Epithelial cell of proximal tubule (primary cell): Measurements from ENCODE around the gene CATSPERE. TPM values are rescaled to one million over a fixed set of nuclear protein-coding genes. Genes with fewer than 3 reads are reported as not detected.
"Not testable (repeated sequence)": the region's sequence is repeated elsewhere in the genome, so short reads cannot be mapped to it uniquely, and the experiment has no call there.

Experiments
- DNase-seq: peaks from one replicate; pipeline ENCODE4 v3.0.0-alpha.2; 2011; ENCODE audit warnings: low read depth
- H3K4me3 ChIP-seq: 2 replicates; pipeline ENCODE4 v1.5.1; 2011; ENCODE audit warnings: low read depth, mild to moderate bottlenecking, low read length
- CTCF ChIP-seq: conservative IDR thresholded peaks from 2 replicates; pipeline ENCODE4 v1.5.1; 2012; ENCODE audit warnings: low read depth, mild to moderate bottlenecking, low read length
- total RNA-seq: library from RNA; depleted of rRNA; stranded (reverse); fragments of >200 nt; gene quantifications from 2 replicates; pipeline ENCODE4 v1.2.3, GENCODE V29; 2015

Gene CATSPERE
- total RNA-seq, 1 donor from 2014 or later = under 0.01 TPM

GRCh38 chr1:244456586-244456985, 4.5 kb upstream of the CATSPERE start:
- no peak for TF ChIP-seq CTCF
- no peak for DNase-seq
- H3K4me3 ChIP-seq = no peak overlapping the region

DNA sequence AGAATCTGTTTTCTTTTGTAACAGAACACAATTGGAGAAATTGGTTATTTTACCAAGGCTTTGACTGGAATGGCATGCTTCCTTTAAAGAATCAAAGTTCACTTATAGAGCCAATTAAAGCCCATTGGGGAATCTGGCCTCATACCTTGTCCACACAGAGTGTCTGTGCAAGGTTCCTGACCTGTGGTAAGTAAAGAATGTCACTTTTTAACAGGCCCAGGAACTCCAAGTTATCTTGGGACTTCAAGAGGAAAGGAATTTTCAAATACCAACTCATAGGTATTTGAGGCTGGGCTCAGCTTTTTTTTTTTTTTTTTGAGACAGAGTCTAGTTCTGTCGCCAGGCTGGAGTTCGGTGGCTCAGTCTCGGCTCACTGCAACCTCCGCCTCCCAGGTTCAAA, 2.3 kb upstream of the CATSPERE start:
- no peak for DNase-seq
- H3K4me3 ChIP-seq = no peak overlapping the region
- TF ChIP-seq CTCF = no peak

- no peak for TF ChIP-seq CTCF
- H3K4me3 ChIP-seq = no peak overlapping the region
- no peak for DNase-seq
Observed at GRCh38 chr1:244460197-244460596, 876 bp upstream of the CATSPERE start.

DNA sequence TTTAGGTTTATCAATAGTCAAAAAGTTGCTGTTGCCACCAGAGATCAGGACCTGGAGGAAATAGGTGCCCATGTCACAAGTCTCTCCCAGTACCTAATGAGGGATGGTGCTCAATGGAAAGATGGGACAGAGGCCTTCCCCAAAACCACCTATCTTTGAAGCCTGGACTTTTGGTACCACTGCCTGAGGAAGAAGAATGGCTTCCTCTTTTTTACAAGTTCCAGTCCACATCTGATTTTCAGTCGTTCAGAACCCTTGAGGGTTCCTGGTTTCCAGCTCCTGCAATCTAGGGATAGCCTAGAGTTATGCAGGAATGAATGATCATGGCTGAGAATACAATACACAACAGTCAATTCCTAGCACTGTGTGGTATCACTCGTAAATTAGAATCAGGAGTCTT, 5.7 kb downstream of the CATSPERE start:
- no peak for DNase-seq
- no peak for TF ChIP-seq CTCF

GRCh38 chr1:244473059-244473605, 12.1 kb downstream of the CATSPERE start:
- no peak overlapping the region for H3K4me3 ChIP-seq
- DNase-seq = no peak
- TF ChIP-seq CTCF = no peak

More for the DNA sequence above, 5.7 kb downstream of the CATSPERE start:
- H3K4me3 ChIP-seq = no peak overlapping the region

DNA sequence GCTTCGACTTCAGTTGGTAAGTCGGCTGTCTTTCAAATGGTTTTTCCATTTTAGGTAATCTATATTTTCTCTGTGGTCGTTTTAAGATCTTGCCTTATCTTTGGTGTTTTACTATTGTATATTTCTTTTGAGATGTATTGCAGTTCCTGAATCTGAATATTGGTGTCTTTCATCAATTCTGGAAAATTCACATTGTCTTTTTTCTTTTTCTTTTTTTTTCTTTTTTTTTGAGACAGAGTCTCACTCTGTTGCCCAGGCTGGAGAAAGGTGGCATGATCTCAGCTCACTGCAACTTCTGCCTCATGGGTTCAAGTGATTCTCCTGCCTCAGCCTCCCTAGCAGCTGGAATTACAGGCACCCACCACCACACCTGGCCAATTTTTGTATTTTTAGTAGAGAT, 23.9 kb downstream of the CATSPERE start:
- not testable (repeated sequence) for DNase-seq, H3K4me3 ChIP-seq

- TF ChIP-seq CTCF = no peak
- DNase-seq = no peak
- no peak overlapping the region for H3K4me3 ChIP-seq
Observed at GRCh38 chr1:244494653-244495052, 33.6 kb downstream of the CATSPERE start.
